Ascending aorta (tissue), 2 donors: ENCODE results near the gene TRPM3. TPM values are rescaled to one million over a fixed set of nuclear protein-coding genes. Genes with fewer than 3 reads are reported as not detected.

ENCODE experiments used
- DNase-seq, 2 donors: peaks; one replicate each; pipeline ENCODE4 v3.0.0-alpha.2; 2019; ENCODE audit warnings: low spot score in 2 of 2
- H3K27ac ChIP-seq, 2 donors: fragments of 200-600 bp; sonication (generic); one replicate each; pipeline ENCODE4 v1.5.1; 2016 to 2017; ENCODE audit warnings: mild to moderate bottlenecking in 1 of 2
- H3K27me3 ChIP-seq: fragments of 200-600 bp; sonication (generic); one replicate; pipeline ENCODE4 v1.5.1; 2017
- H3K36me3 ChIP-seq, 2 donors: fragments of 200-600 bp; sonication (generic); one replicate each; pipeline ENCODE4 v1.5.1; 2016
- H3K4me1 ChIP-seq, 2 donors: fragments of 200-600 bp; sonication (generic); one replicate each; pipeline ENCODE4 v1.5.1; 2016 to 2017; ENCODE audit warnings: mild to moderate bottlenecking in 1 of 2
- H3K4me3 ChIP-seq, 2 donors: fragments of 200-600 bp; sonication (generic); one replicate each; pipeline ENCODE4 v1.5.1; 2016 to 2017; ENCODE audit warnings: mild to moderate bottlenecking in 1 of 2
- H3K9me3 ChIP-seq, 2 donors: fragments of 200-600 bp; sonication (generic); one replicate each; pipeline ENCODE4 v1.5.1; 2016
- intact Hi-C: fragments of 100-400 bp; cut with DNase I; formaldehyde crosslinking; loops from one replicate; pipeline ENCODE4 v1.15.1; 2023
- total RNA-seq: library from RNA; depleted of rRNA; stranded (reverse); fragments of >200 nt; gene quantifications from one replicate; pipeline ENCODE4 v1.1.0, GENCODE V29; 2016
- TF ChIP-seq, protein P1 (sequence below), 3 experiments: fragments of 200-600 bp in 2 of 3; fragments of 450-650 bp in 1 of 3; sonication (generic) in 2 of 3; IDR thresholded peaks; one replicate each; pipeline ENCODE4 v1.5.1; 2016 to 2019; ENCODE audit warnings: antibody characterized with exemption in 3 of 3, mild to moderate bottlenecking in 1 of 3, moderate library complexity in 1 of 3

The TRPM3 gene
- total RNA-seq, 1 donor from 2014 or later: 3.3 TPM

GRCh38 chr9:71146511-71146910 lies 25.1 kb upstream of the TRPM3 start:
- intact Hi-C loops: no loop called here
- TF ChIP-seq, protein P1, sequence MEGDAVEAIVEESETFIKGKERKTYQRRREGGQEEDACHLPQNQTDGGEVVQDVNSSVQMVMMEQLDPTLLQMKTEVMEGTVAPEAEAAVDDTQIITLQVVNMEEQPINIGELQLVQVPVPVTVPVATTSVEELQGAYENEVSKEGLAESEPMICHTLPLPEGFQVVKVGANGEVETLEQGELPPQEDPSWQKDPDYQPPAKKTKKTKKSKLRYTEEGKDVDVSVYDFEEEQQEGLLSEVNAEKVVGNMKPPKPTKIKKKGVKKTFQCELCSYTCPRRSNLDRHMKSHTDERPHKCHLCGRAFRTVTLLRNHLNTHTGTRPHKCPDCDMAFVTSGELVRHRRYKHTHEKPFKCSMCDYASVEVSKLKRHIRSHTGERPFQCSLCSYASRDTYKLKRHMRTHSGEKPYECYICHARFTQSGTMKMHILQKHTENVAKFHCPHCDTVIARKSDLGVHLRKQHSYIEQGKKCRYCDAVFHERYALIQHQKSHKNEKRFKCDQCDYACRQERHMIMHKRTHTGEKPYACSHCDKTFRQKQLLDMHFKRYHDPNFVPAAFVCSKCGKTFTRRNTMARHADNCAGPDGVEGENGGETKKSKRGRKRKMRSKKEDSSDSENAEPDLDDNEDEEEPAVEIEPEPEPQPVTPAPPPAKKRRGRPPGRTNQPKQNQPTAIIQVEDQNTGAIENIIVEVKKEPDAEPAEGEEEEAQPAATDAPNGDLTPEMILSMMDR (IDR thresholded peaks at IDR 0.05): no peak
- Histone ChIP-seq H3K4me3 (no peak overlapping the region), H3K27ac (no peak overlapping the region), H3K36me3 (no peaks in the 10 kb centered on the region), H3K9me3 (peaks cover 0 to 3% of the 10 kb centered on the region in 2 donors), H3K4me1 (no peaks in the 10 kb centered on the region), H3K27me3 (no peaks in the 10 kb centered on the region)
- DNase-seq: no peak

DNA sequence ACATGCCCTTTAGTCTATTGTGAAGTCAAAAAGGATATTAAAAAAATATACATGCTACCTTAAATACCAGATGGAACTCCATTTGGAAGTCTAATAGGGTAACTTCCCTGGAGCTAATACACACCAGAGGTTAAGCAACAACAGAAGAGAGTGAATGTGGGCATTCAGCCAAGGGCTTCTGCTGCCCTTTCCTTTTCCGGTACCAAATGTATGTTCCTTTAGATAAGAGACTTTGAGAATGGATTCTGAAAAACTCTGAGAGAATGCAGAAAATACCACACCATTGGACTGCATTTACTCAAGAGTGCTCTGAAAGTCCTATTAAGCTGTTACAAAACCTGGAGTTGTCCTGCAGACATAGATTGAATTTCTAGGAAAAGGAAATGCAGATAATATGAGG lies 23.8 kb upstream of the TRPM3 start:
- TF ChIP-seq, protein P1 (IDR thresholded peaks at IDR 0.05): no peak
- Histone ChIP-seq H3K36me3 (no peaks in the 10 kb centered on the region), H3K27me3 (no peaks in the 10 kb centered on the region), H3K27ac (no peak overlapping the region), H3K4me1 (no peaks in the 10 kb centered on the region), H3K4me3 (no peak overlapping the region), H3K9me3 (peaks cover 0 to 3% of the 10 kb centered on the region in 2 donors)
- DNase-seq: no peak
- intact Hi-C loops: no loop called here

DNA sequence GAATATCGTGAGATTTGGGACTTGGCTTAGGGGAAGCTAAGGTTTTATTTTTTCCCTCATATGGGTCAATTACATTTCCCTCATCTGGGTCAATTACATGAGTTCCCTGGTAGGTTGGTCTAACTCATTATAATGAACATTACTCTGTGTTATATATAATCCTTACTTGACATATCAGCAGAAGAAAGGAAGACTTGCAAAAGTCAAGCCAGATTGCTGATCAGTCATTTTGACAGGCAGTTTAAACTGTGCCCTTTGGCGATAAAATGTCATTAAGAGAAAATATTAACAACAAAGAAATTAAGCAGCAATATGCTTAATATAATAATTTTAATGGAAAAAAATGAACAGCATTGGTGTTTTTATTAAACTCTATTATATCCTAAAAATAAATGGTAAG lies 23.1 kb upstream of the TRPM3 start:
- DNase-seq: no peak
- no peaks in the 10 kb centered on the region for H3K36me3 ChIP-seq
- H3K4me3 ChIP-seq: no peak overlapping the region
- H3K4me1 ChIP-seq: no peaks in the 10 kb centered on the region
- H3K9me3 ChIP-seq: peaks cover 0 to 3% of the 10 kb centered on the region in 2 donors
- no peak overlapping the region for H3K27ac ChIP-seq
- TF ChIP-seq, protein P1 (IDR thresholded peaks at IDR 0.05): no peak
- intact Hi-C loops: no loop called here
- no peaks in the 10 kb centered on the region for H3K27me3 ChIP-seq

GRCh38 chr9:71136696-71137095 lies 15.3 kb upstream of the TRPM3 start:
- TF ChIP-seq, protein P1 (IDR thresholded peaks at IDR 0.05): no peak
- no peak for DNase-seq
- no peak overlapping the region for H3K4me3 ChIP-seq
- no peak overlapping the region for H3K27ac ChIP-seq
- H3K4me1 ChIP-seq: no peaks in the 10 kb centered on the region
- H3K36me3 ChIP-seq: no peaks in the 10 kb centered on the region
- H3K27me3 ChIP-seq: no peaks in the 10 kb centered on the region
- intact Hi-C loops: no loop called here
- no peaks in the 10 kb centered on the region for H3K9me3 ChIP-seq

DNA sequence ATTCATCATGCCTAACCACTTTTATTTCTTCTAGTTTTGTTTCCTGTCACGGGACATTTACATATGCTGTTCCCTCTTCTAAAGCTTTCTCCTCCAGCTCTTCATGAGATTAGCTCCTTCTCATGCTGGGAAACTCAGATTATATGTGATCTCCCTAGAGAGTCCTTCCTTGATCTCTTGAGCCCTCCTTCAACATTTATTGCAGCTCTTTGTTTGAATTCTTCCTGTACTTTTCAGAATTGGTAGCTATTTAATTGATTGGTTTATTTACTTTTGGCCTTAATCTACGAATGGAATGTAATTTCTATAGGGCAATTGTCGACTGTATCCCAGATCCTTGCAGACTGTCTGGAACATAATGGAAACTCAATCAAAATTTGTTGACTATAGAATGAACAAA lies 9.7 kb upstream of the TRPM3 start:
- intact Hi-C loops: no loop called here
- H3K27me3 ChIP-seq: no peaks in the 10 kb centered on the region
- TF ChIP-seq, protein P1 (IDR thresholded peaks at IDR 0.05): no peak
- DNase-seq: no peak
- H3K9me3 ChIP-seq: no peaks in the 10 kb centered on the region
- H3K4me3 ChIP-seq: no peak overlapping the region
- H3K4me1 ChIP-seq: no peaks in the 10 kb centered on the region
- H3K36me3 ChIP-seq: no peaks in the 10 kb centered on the region
- no peak overlapping the region for H3K27ac ChIP-seq

- Histone ChIP-seq H3K9me3 (no peaks in the 10 kb centered on the region), H3K27me3 (no peaks in the 10 kb centered on the region), H3K4me1 (no peaks in the 10 kb centered on the region), H3K4me3 (no peak overlapping the region), H3K27ac (no peak overlapping the region), H3K36me3 (no peaks in the 10 kb centered on the region)
- no peak for DNase-seq
- intact Hi-C loops: no loop called here
- TF ChIP-seq, protein P1 (IDR thresholded peaks at IDR 0.05): no peak
Measured at GRCh38 chr9:71130521-71130920, 9.1 kb upstream of the TRPM3 start.
